WTC11 (cell line): ENCODE results near the gene OR52I2. TPM values are rescaled to one million over a fixed set of nuclear protein-coding genes. Genes with fewer than 3 reads are reported as not detected.

Experiments used
- ATAC-seq: fragments of 200-7000 bp; cut with Tn5 transposase; 2 replicates; pipeline ENCODE4 v1.10.0; 2021; ENCODE audit warnings: mild to moderate bottlenecking, moderate library complexity
- CTCF ChIA-PET: fragments of 300-600 bp; sonication (Branson Sonifier 250); formaldehyde crosslinking; loops from one replicate; lab custom pipeline; 2021; ENCODE audit warnings: antibody characterized with exemption; lab: Charles Lee
- POLR2A ChIA-PET: fragments of 350-600 bp; sonication (Branson Sonifier 250); formaldehyde crosslinking; loops from one replicate; lab custom pipeline; 2021; ENCODE audit warnings: antibody characterized with exemption; lab: Charles Lee
- DNase-seq: peaks from one replicate; pipeline ENCODE4 v3.0.0; 2021; ENCODE audit warnings: low spot score
- H3K27ac Mint-ChIP-seq: 2 replicates; pipeline ENCODE4 v1.8.0; 2021; ENCODE audit warnings: mixed read lengths
- H3K27me3 Mint-ChIP-seq: 2 replicates; pipeline ENCODE4 v1.8.0; 2021; ENCODE audit warnings: low read depth, mild to moderate bottlenecking, moderate library complexity, mixed read lengths
- H3K36me3 Mint-ChIP-seq: 2 replicates; pipeline ENCODE4 v1.8.0; 2021; ENCODE audit warnings: mixed read lengths
- H3K4me1 Mint-ChIP-seq: 2 replicates; pipeline ENCODE4 v1.8.0; 2022; ENCODE audit warnings: mixed read lengths
- H3K4me3 Mint-ChIP-seq: 2 replicates; pipeline ENCODE4 v1.8.0; 2021; ENCODE audit warnings: mild to moderate bottlenecking, moderate library complexity, mixed read lengths
- H3K9me3 Mint-ChIP-seq: 2 replicates; pipeline ENCODE4 v1.8.0; 2021; ENCODE audit warnings: mixed read lengths
- GRHL2 ChIP-seq: fragments of 250-450 bp; sonication (Bioruptor Pico); IDR thresholded peaks from 2 replicates; pipeline ENCODE4 v1.8.0; 2022; ENCODE audit warnings: mild to moderate bottlenecking, moderate library complexity; ENCODE audit not compliant: insufficient replicate concordance, severe bottlenecking
- JAZF1 ChIP-seq: fragments of 250-450 bp; sonication (Bioruptor Pico); IDR thresholded peaks from 2 replicates; pipeline ENCODE4 v1.9.0; 2021; ENCODE audit warnings: moderate library complexity, mild to moderate bottlenecking, inconsistent platforms
- JUN ChIP-seq: sonication (generic); formaldehyde crosslinking; IDR thresholded peaks from 2 replicates; pipeline ENCODE4 v1.8.0; 2023; ENCODE audit warnings: mild to moderate bottlenecking, missing genetic modification reagents
- MXD4 ChIP-seq: fragments of 250-450 bp; sonication (Bioruptor Pico); IDR thresholded peaks from 2 replicates; pipeline ENCODE4 v1.8.0; 2021; ENCODE audit warnings: mild to moderate bottlenecking, moderate library complexity, borderline replicate concordance
- NR3C1 ChIP-seq: sonication (generic); formaldehyde crosslinking; conservative IDR thresholded peaks from 2 replicates; pipeline ENCODE4 v1.8.1; 2023; ENCODE audit warnings: low read depth, mild to moderate bottlenecking, missing genetic modification reagents
- TEAD1 ChIP-seq: sonication (generic); formaldehyde crosslinking; IDR thresholded peaks from 2 replicates; pipeline ENCODE4 v1.8.0; 2022; ENCODE audit warnings: mild to moderate bottlenecking, missing genetic modification reagents
- TEAD4 ChIP-seq: sonication (generic); formaldehyde crosslinking; IDR thresholded peaks from 2 replicates; pipeline ENCODE4 v1.8.0; 2022; ENCODE audit warnings: mild to moderate bottlenecking, missing genetic modification reagents
- ZNF138 ChIP-seq: sonication (generic); formaldehyde crosslinking; conservative IDR thresholded peaks from 2 replicates; pipeline ENCODE4 v1.8.1; 2022; ENCODE audit warnings: mild to moderate bottlenecking, moderate library complexity, missing genetic modification reagents
- total RNA-seq: library from RNA; stranded (reverse); gene quantifications from 3 replicates; pipeline ENCODE4 v1.2.3, GENCODE V29; 2021
- TF ChIP-seq, protein P1 (sequence below): fragments of 250-450 bp; sonication (Bioruptor Pico); IDR thresholded peaks from 2 replicates; pipeline ENCODE4 v1.9.0; 2021; ENCODE audit warnings: mild to moderate bottlenecking
- TF ChIP-seq, protein P2 (sequence below): sonication (generic); formaldehyde crosslinking; IDR thresholded peaks from 2 replicates; pipeline ENCODE4 v1.8.1; 2023; ENCODE audit warnings: mild to moderate bottlenecking, missing genetic modification reagents, moderate library complexity
- TF ChIP-seq, protein P3 (sequence below): sonication (generic); formaldehyde crosslinking; IDR thresholded peaks from 2 replicates; pipeline ENCODE4 v1.8.1; 2023; ENCODE audit warnings: mild to moderate bottlenecking, missing genetic modification reagents
- TF ChIP-seq, protein P4 (sequence below): sonication (generic); formaldehyde crosslinking; IDR thresholded peaks from 2 replicates; pipeline ENCODE4 v1.8.0; 2022; ENCODE audit warnings: mild to moderate bottlenecking, missing genetic modification reagents
- TF ChIP-seq, protein P5 (sequence below): sonication (generic); formaldehyde crosslinking; IDR thresholded peaks from 2 replicates; pipeline ENCODE4 v1.8.1; 2023; ENCODE audit warnings: mild to moderate bottlenecking, missing genetic modification reagents
- TF ChIP-seq, protein P6 (sequence below): sonication (generic); formaldehyde crosslinking; conservative IDR thresholded peaks from 2 replicates; pipeline ENCODE4 v1.8.1; 2023; ENCODE audit warnings: mild to moderate bottlenecking, low read depth, missing genetic modification reagents, moderate library complexity
- TF ChIP-seq, protein P7 (sequence below): sonication (generic); formaldehyde crosslinking; IDR thresholded peaks from 2 replicates; pipeline ENCODE4 v1.8.1; 2022; ENCODE audit warnings: low read depth, missing genetic modification reagents, borderline replicate concordance
- TF ChIP-seq, protein P8 (sequence below): sonication (generic); formaldehyde crosslinking; IDR thresholded peaks from 2 replicates; pipeline ENCODE4 v1.8.0; 2023; ENCODE audit warnings: missing genetic modification reagents
- TF ChIP-seq, protein P9 (sequence below): sonication (generic); formaldehyde crosslinking; IDR thresholded peaks from 2 replicates; pipeline ENCODE4 v1.8.0; 2022; ENCODE audit warnings: mild to moderate bottlenecking, missing genetic modification reagents
- TF ChIP-seq, protein P10 (sequence below): sonication (generic); formaldehyde crosslinking; IDR thresholded peaks from 2 replicates; pipeline ENCODE4 v1.8.1; 2022; ENCODE audit warnings: missing genetic modification reagents, borderline replicate concordance

OR52I2 gene
- total RNA-seq, 1 experiment from 2014 or later: not detected

DNA sequence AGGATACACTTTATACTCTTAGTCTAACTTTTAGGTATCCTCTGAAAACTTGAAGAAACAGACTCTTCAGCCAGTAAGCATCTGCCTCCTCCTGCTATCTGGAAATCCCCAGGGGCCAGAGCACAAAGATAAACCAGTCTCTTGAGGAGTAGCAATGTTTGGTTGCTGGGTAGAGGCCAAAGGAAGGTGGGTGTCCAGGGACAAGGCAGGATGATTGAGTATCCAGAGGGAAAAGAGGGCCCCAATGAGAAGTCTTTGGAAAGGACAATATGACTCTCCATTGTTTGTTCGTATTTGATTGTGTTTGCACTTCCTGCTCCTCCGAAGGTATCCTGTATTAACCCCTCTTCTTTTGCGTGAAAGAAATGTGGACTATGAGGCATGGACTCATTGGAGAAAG lies 7.5 kb downstream of the OR52I2 start:
- TF ChIP-seq, protein P1, sequence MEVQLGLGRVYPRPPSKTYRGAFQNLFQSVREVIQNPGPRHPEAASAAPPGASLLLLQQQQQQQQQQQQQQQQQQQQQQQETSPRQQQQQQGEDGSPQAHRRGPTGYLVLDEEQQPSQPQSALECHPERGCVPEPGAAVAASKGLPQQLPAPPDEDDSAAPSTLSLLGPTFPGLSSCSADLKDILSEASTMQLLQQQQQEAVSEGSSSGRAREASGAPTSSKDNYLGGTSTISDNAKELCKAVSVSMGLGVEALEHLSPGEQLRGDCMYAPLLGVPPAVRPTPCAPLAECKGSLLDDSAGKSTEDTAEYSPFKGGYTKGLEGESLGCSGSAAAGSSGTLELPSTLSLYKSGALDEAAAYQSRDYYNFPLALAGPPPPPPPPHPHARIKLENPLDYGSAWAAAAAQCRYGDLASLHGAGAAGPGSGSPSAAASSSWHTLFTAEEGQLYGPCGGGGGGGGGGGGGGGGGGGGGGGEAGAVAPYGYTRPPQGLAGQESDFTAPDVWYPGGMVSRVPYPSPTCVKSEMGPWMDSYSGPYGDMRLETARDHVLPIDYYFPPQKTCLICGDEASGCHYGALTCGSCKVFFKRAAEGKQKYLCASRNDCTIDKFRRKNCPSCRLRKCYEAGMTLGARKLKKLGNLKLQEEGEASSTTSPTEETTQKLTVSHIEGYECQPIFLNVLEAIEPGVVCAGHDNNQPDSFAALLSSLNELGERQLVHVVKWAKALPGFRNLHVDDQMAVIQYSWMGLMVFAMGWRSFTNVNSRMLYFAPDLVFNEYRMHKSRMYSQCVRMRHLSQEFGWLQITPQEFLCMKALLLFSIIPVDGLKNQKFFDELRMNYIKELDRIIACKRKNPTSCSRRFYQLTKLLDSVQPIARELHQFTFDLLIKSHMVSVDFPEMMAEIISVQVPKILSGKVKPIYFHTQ: no peak
- TF ChIP-seq, protein P2, sequence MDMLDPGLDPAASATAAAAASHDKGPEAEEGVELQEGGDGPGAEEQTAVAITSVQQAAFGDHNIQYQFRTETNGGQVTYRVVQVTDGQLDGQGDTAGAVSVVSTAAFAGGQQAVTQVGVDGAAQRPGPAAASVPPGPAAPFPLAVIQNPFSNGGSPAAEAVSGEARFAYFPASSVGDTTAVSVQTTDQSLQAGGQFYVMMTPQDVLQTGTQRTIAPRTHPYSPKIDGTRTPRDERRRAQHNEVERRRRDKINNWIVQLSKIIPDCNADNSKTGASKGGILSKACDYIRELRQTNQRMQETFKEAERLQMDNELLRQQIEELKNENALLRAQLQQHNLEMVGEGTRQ (CRISPR knock-in tag): no peak
- TF ChIP-seq GRHL2 (no peak), TEAD4 (CRISPR knock-in tag) (no peak), NR3C1 (CRISPR knock-in tag) (no peak), JUN (CRISPR knock-in tag) (no peak), TEAD1 (CRISPR knock-in tag) (no peak), MXD4 (CRISPR knock-in tag) (no peak)
- TF ChIP-seq, protein P3, sequence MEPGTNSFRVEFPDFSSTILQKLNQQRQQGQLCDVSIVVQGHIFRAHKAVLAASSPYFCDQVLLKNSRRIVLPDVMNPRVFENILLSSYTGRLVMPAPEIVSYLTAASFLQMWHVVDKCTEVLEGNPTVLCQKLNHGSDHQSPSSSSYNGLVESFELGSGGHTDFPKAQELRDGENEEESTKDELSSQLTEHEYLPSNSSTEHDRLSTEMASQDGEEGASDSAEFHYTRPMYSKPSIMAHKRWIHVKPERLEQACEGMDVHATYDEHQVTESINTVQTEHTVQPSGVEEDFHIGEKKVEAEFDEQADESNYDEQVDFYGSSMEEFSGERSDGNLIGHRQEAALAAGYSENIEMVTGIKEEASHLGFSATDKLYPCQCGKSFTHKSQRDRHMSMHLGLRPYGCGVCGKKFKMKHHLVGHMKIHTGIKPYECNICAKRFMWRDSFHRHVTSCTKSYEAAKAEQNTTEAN (CRISPR knock-in tag): no peak
- TF ChIP-seq, protein P4, sequence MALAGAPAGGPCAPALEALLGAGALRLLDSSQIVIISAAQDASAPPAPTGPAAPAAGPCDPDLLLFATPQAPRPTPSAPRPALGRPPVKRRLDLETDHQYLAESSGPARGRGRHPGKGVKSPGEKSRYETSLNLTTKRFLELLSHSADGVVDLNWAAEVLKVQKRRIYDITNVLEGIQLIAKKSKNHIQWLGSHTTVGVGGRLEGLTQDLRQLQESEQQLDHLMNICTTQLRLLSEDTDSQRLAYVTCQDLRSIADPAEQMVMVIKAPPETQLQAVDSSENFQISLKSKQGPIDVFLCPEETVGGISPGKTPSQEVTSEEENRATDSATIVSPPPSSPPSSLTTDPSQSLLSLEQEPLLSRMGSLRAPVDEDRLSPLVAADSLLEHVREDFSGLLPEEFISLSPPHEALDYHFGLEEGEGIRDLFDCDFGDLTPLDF (CRISPR knock-in tag): no peak
- TF ChIP-seq, protein P5, sequence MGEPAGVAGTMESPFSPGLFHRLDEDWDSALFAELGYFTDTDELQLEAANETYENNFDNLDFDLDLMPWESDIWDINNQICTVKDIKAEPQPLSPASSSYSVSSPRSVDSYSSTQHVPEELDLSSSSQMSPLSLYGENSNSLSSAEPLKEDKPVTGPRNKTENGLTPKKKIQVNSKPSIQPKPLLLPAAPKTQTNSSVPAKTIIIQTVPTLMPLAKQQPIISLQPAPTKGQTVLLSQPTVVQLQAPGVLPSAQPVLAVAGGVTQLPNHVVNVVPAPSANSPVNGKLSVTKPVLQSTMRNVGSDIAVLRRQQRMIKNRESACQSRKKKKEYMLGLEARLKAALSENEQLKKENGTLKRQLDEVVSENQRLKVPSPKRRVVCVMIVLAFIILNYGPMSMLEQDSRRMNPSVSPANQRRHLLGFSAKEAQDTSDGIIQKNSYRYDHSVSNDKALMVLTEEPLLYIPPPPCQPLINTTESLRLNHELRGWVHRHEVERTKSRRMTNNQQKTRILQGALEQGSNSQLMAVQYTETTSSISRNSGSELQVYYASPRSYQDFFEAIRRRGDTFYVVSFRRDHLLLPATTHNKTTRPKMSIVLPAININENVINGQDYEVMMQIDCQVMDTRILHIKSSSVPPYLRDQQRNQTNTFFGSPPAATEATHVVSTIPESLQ (CRISPR knock-in tag): no peak
- TF ChIP-seq, protein P6, sequence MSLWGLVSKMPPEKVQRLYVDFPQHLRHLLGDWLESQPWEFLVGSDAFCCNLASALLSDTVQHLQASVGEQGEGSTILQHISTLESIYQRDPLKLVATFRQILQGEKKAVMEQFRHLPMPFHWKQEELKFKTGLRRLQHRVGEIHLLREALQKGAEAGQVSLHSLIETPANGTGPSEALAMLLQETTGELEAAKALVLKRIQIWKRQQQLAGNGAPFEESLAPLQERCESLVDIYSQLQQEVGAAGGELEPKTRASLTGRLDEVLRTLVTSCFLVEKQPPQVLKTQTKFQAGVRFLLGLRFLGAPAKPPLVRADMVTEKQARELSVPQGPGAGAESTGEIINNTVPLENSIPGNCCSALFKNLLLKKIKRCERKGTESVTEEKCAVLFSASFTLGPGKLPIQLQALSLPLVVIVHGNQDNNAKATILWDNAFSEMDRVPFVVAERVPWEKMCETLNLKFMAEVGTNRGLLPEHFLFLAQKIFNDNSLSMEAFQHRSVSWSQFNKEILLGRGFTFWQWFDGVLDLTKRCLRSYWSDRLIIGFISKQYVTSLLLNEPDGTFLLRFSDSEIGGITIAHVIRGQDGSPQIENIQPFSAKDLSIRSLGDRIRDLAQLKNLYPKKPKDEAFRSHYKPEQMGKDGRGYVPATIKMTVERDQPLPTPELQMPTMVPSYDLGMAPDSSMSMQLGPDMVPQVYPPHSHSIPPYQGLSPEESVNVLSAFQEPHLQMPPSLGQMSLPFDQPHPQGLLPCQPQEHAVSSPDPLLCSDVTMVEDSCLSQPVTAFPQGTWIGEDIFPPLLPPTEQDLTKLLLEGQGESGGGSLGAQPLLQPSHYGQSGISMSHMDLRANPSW (CRISPR knock-in tag): no peak
- H3K36me3 Mint-ChIP-seq: no peaks in the 10 kb centered on the region
- peaks cover 16% of the 10 kb centered on the region for H3K27me3 Mint-ChIP-seq
- ChIA-PET POLR2A (no interaction called here), CTCF (no interaction called here)
- no peaks in the 10 kb centered on the region for H3K9me3 Mint-ChIP-seq
- no peak overlapping the region for H3K4me3 Mint-ChIP-seq
- no peak overlapping the region for H3K27ac Mint-ChIP-seq
- DNase-seq: no peak
- no peak for ATAC-seq
- H3K4me1 Mint-ChIP-seq: no peaks in the 10 kb centered on the region

DNA sequence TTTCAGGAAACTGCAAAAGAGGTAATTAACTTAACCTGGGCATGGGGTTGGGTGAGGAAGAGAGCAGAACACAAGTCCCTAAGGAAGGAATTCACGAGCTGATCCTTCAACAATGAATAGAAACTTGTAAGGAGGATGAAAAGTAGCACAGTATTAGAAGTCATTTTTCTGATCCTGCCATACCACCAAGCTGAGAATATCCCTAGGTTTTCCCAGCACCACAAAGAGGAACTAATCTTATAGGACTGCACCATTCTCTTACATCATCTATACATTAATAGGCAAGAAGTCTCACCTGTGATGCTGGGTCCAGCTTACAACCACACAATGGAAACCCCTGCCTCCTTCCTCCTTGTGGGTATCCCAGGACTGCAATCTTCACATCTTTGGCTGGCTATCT lies 12.2 kb downstream of the OR52I2 start, which contains the start of gene OR52I1:
OR52I1 (plus strand) TSS at position 301 of the 400 bp plus-strand sequence; CDS start at position 301, 0 bp downstream.
- POLR2A ChIA-PET: no interaction called here
- ATAC-seq: no peak
- Mint-ChIP-seq H3K36me3 (no peaks in the 10 kb centered on the region), H3K9me3 (no peaks in the 10 kb centered on the region), H3K4me1 (no peaks in the 10 kb centered on the region), H3K27me3 (0 out of 2 replicates have a peak, but pooled peaks cover 2% of the 10 kb centered on the region), H3K4me3 (no peak within 1 kb of the TSS), H3K27ac (no peak within 1 kb of the TSS)
- no peak for DNase-seq
- CTCF ChIA-PET: no interaction called here
- no peak for TF ChIP-seq ZNF138
- TF ChIP-seq, protein P7, sequence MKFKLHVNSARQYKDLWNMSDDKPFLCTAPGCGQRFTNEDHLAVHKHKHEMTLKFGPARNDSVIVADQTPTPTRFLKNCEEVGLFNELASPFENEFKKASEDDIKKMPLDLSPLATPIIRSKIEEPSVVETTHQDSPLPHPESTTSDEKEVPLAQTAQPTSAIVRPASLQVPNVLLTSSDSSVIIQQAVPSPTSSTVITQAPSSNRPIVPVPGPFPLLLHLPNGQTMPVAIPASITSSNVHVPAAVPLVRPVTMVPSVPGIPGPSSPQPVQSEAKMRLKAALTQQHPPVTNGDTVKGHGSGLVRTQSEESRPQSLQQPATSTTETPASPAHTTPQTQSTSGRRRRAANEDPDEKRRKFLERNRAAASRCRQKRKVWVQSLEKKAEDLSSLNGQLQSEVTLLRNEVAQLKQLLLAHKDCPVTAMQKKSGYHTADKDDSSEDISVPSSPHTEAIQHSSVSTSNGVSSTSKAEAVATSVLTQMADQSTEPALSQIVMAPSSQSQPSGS (CRISPR knock-in tag): no peak
- TF ChIP-seq, protein P8, sequence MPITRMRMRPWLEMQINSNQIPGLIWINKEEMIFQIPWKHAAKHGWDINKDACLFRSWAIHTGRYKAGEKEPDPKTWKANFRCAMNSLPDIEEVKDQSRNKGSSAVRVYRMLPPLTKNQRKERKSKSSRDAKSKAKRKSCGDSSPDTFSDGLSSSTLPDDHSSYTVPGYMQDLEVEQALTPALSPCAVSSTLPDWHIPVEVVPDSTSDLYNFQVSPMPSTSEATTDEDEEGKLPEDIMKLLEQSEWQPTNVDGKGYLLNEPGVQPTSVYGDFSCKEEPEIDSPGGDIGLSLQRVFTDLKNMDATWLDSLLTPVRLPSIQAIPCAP (CRISPR knock-in tag): no peak
- TF ChIP-seq, protein P9, sequence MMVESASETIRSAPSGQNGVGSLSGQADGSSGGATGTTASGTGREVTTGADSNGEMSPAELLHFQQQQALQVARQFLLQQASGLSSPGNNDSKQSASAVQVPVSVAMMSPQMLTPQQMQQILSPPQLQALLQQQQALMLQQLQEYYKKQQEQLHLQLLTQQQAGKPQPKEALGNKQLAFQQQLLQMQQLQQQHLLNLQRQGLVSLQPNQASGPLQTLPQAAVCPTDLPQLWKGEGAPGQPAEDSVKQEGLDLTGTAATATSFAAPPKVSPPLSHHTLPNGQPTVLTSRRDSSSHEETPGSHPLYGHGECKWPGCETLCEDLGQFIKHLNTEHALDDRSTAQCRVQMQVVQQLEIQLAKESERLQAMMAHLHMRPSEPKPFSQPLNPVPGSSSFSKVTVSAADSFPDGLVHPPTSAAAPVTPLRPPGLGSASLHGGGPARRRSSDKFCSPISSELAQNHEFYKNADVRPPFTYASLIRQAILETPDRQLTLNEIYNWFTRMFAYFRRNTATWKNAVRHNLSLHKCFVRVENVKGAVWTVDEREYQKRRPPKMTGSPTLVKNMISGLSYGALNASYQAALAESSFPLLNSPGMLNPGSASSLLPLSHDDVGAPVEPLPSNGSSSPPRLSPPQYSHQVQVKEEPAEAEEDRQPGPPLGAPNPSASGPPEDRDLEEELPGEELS (CRISPR knock-in tag): no peak
- no peak for TF ChIP-seq JAZF1 (CRISPR knock-in tag)
- TF ChIP-seq, protein P10, sequence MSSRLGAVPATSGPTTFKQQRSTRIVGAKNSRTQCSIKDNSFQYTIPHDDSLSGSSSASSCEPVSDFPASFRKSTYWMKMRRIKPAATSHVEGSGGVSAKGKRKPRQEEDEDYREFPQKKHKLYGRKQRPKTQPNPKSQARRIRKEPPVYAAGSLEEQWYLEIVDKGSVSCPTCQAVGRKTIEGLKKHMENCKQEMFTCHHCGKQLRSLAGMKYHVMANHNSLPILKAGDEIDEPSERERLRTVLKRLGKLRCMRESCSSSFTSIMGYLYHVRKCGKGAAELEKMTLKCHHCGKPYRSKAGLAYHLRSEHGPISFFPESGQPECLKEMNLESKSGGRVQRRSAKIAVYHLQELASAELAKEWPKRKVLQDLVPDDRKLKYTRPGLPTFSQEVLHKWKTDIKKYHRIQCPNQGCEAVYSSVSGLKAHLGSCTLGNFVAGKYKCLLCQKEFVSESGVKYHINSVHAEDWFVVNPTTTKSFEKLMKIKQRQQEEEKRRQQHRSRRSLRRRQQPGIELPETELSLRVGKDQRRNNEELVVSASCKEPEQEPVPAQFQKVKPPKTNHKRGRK: no peak
